Rectal smooth muscle tissue (tissue), 1 donor: ENCODE data around the gene GABRD.

Experiments
- H3K27ac ChIP-seq: one replicate; pipeline ENCODE4 v1.7.0; 2013; ENCODE audit warnings: low read depth, low read length, inconsistent platforms
- H3K27me3 ChIP-seq: one replicate; pipeline ENCODE4 v1.7.0; 2013; ENCODE audit warnings: low read length; ENCODE audit not compliant: control insufficient read depth, insufficient read depth
- H3K36me3 ChIP-seq: one replicate; pipeline ENCODE4 v1.7.0; 2013; ENCODE audit warnings: low read length; ENCODE audit not compliant: control insufficient read depth, insufficient read depth
- H3K4me1 ChIP-seq: one replicate; pipeline ENCODE4 v1.7.0; 2013; ENCODE audit warnings: low read length; ENCODE audit not compliant: control insufficient read depth, insufficient read depth
- H3K4me3 ChIP-seq: one replicate; pipeline ENCODE4 v1.7.0; 2013; ENCODE audit warnings: low read length
- H3K9ac ChIP-seq: one replicate; pipeline ENCODE4 v1.7.0; 2013; ENCODE audit warnings: low read length

The GABRD gene

GRCh38 chr1:2060072-2060471, 40.9 kb downstream of the GABRD start:
- H3K36me3 ChIP-seq, result no peaks in the 10 kb centered on the region
- H3K4me3 ChIP-seq, result no peak overlapping the region
- H3K4me1 ChIP-seq, result no peaks in the 10 kb centered on the region
- H3K27me3 ChIP-seq, result no peaks in the 10 kb centered on the region
- no peak overlapping the region for H3K27ac ChIP-seq
- no peak overlapping the region for H3K9ac ChIP-seq

GRCh38 chr1:2060535-2060934, 41.4 kb downstream of the GABRD start:
- Histone ChIP-seq H3K4me3 (no peak overlapping the region), H3K27me3 (no peaks in the 10 kb centered on the region), H3K9ac (no peak overlapping the region), H3K4me1 (no peaks in the 10 kb centered on the region), H3K36me3 (no peaks in the 10 kb centered on the region), H3K27ac (no peak overlapping the region)

GRCh38 chr1:2061065-2061778, 42.1 kb downstream of the GABRD start:
- no peak overlapping the region for H3K27ac ChIP-seq
- H3K4me3 ChIP-seq, result no peak overlapping the region
- H3K27me3 ChIP-seq, result no peaks in the 10 kb centered on the region
- H3K4me1 ChIP-seq, result no peaks in the 10 kb centered on the region
- no peak overlapping the region for H3K9ac ChIP-seq
- no peaks in the 10 kb centered on the region for H3K36me3 ChIP-seq

- Histone ChIP-seq H3K4me3 (no peak overlapping the region), H3K27ac (no peak overlapping the region), H3K9ac (no peak overlapping the region), H3K36me3 (no peaks in the 10 kb centered on the region), H3K27me3 (no peaks in the 10 kb centered on the region), H3K4me1 (no peaks in the 10 kb centered on the region)
Measured at GRCh38 chr1:2065699-2066098, 46.6 kb downstream of the GABRD start.

GRCh38 chr1:2067393-2067792, 48.2 kb downstream of the GABRD start:
- no peak overlapping the region for H3K9ac ChIP-seq
- H3K27ac ChIP-seq, result no peak overlapping the region
- no peaks in the 10 kb centered on the region for H3K36me3 ChIP-seq
- H3K4me1 ChIP-seq, result no peaks in the 10 kb centered on the region
- no peak overlapping the region for H3K4me3 ChIP-seq
- H3K27me3 ChIP-seq, result no peaks in the 10 kb centered on the region

GRCh38 chr1:2067981-2068380, 48.8 kb downstream of the GABRD start:
- Histone ChIP-seq H3K9ac (no peak overlapping the region), H3K36me3 (no peaks in the 10 kb centered on the region), H3K27ac (no peak overlapping the region), H3K4me1 (no peaks in the 10 kb centered on the region), H3K4me3 (no peak overlapping the region), H3K27me3 (no peaks in the 10 kb centered on the region)

- Histone ChIP-seq H3K36me3 (no peaks in the 10 kb centered on the region), H3K9ac (no peak overlapping the region), H3K27me3 (no peaks in the 10 kb centered on the region), H3K4me3 (no peak overlapping the region), H3K27ac (no peak overlapping the region), H3K4me1 (no peaks in the 10 kb centered on the region)
Measured at GRCh38 chr1:2068951-2069350, 49.8 kb downstream of the GABRD start.

GRCh38 chr1:2070016-2070415, 50.9 kb downstream of the GABRD start:
- Histone ChIP-seq H3K36me3 (no peaks in the 10 kb centered on the region), H3K27me3 (no peaks in the 10 kb centered on the region), H3K27ac (no peak overlapping the region), H3K4me1 (no peaks in the 10 kb centered on the region), H3K4me3 (no peak overlapping the region), H3K9ac (no peak overlapping the region)

- H3K27me3 ChIP-seq, result peaks cover 3% of the 10 kb centered on the region
- H3K4me1 ChIP-seq, result no peaks in the 10 kb centered on the region
- no peak overlapping the region for H3K4me3 ChIP-seq
- no peak overlapping the region for H3K9ac ChIP-seq
- H3K27ac ChIP-seq, result no peak overlapping the region
- no peaks in the 10 kb centered on the region for H3K36me3 ChIP-seq
Measured at GRCh38 chr1:2070800-2071530, 51.8 kb downstream of the GABRD start.

- Histone ChIP-seq H3K4me1 (no peaks in the 10 kb centered on the region), H3K9ac (no peak overlapping the region), H3K27me3 (peaks cover 3% of the 10 kb centered on the region), H3K27ac (no peak overlapping the region), H3K4me3 (no peak overlapping the region), H3K36me3 (no peaks in the 10 kb centered on the region)
Measured at GRCh38 chr1:2072109-2072806, 53.1 kb downstream of the GABRD start.

- Histone ChIP-seq H3K4me3 (no peak overlapping the region), H3K27me3 (peaks cover 3% of the 10 kb centered on the region), H3K4me1 (no peaks in the 10 kb centered on the region), H3K36me3 (no peaks in the 10 kb centered on the region), H3K27ac (no peak overlapping the region), H3K9ac (no peak overlapping the region)
Measured at GRCh38 chr1:2072891-2073290, 53.7 kb downstream of the GABRD start.

- no peak overlapping the region for H3K9ac ChIP-seq
- no peak overlapping the region for H3K4me3 ChIP-seq
- H3K27me3 ChIP-seq, result peaks cover 3% of the 10 kb centered on the region
Measured at GRCh38 chr1:2073382-2074230, 54.5 kb downstream of the GABRD start.

More at GRCh38 chr1:2073382-2074230, 54.5 kb downstream of the GABRD start:
- Histone ChIP-seq H3K4me1 (no peaks in the 10 kb centered on the region), H3K36me3 (no peaks in the 10 kb centered on the region), H3K27ac (no peak overlapping the region)
